HepG2 (cell line): ENCODE results near the gene CCDC116. TPM values are rescaled to one million over a fixed set of nuclear protein-coding genes. Genes with fewer than 3 reads are reported as not detected.

Experiments
- BRF2 ChIP-seq: sonication (generic); formaldehyde crosslinking; IDR thresholded peaks from 2 replicates; pipeline ENCODE4 v1.8.1; 2022; ENCODE audit warnings: mild to moderate bottlenecking, missing genetic modification reagents
- HMGA1 ChIP-seq: sonication (generic); formaldehyde crosslinking; conservative IDR thresholded peaks from 2 replicates; pipeline ENCODE4 v1.4.0; 2020; ENCODE audit warnings: missing genetic modification reagents
- JDP2 ChIP-seq: sonication (generic); formaldehyde crosslinking; IDR thresholded peaks from 2 replicates; pipeline ENCODE4 v1.8.1; 2022; ENCODE audit warnings: missing genetic modification reagents, borderline replicate concordance
- KMT2A ChIP-seq: sonication (generic); formaldehyde crosslinking; IDR thresholded peaks from 2 replicates; pipeline ENCODE4 v1.4.0; 2020; ENCODE audit warnings: missing genetic modification reagents
- LBX2 ChIP-seq: sonication (generic); formaldehyde crosslinking; IDR thresholded peaks from 2 replicates; pipeline ENCODE4 v1.5.0; 2020; ENCODE audit warnings: missing genetic modification reagents, mild to moderate bottlenecking, borderline replicate concordance
- MBNL3 ChIP-seq: fragments of 250-450 bp; sonication (Bioruptor Pico); conservative IDR thresholded peaks from 2 replicates; pipeline ENCODE4 v1.8.0; 2022; ENCODE audit warnings: mild to moderate bottlenecking, inconsistent platforms
- USF2 ChIP-seq, 2 experiments: sonication (generic) in 1 of 2; formaldehyde crosslinking in 1 of 2; IDR thresholded peaks; 2 replicates each; pipeline versions ENCODE4 v1.5.1 to v1.6.1; 2011 to 2020; ENCODE audit warnings: borderline replicate concordance in 1 of 2, low read depth in 1 of 2, low read length in 1 of 2, mild to moderate bottlenecking in 1 of 2, missing genetic modification reagents in 1 of 2, moderate library complexity in 1 of 2
- ZNF121 ChIP-seq: sonication (generic); formaldehyde crosslinking; IDR thresholded peaks from 2 replicates; pipeline ENCODE4 v1.5.0; 2020; ENCODE audit warnings: mild to moderate bottlenecking, missing genetic modification reagents
- ZNF143 ChIP-seq: sonication (generic); formaldehyde crosslinking; IDR thresholded peaks from 2 replicates; pipeline ENCODE4 v1.4.0; 2020; ENCODE audit warnings: missing genetic modification reagents
- ZNF232 ChIP-seq: sonication (generic); formaldehyde crosslinking; IDR thresholded peaks from 2 replicates; pipeline ENCODE4 v1.4.0; 2020; ENCODE audit warnings: missing genetic modification reagents, borderline replicate concordance
- ZNF264 ChIP-seq: sonication (generic); formaldehyde crosslinking; IDR thresholded peaks from 2 replicates; pipeline ENCODE4 v1.4.0; 2020; ENCODE audit warnings: missing genetic modification reagents
- ZNF275 ChIP-seq: sonication (generic); formaldehyde crosslinking; IDR thresholded peaks from 2 replicates; pipeline ENCODE4 v1.8.0; 2022; ENCODE audit warnings: missing genetic modification reagents, mild to moderate bottlenecking, inconsistent platforms, borderline replicate concordance
- ZNF33A ChIP-seq: sonication (generic); formaldehyde crosslinking; IDR thresholded peaks from 2 replicates; pipeline ENCODE4 v1.5.1; 2020; ENCODE audit warnings: missing genetic modification reagents, mild to moderate bottlenecking, moderate library complexity, borderline replicate concordance
- ZNF639 ChIP-seq: conservative IDR thresholded peaks from 2 replicates; pipeline ENCODE4 v1.6.1; 2018; ENCODE audit warnings: missing genetic modification reagents
- ZNF746 ChIP-seq: sonication (generic); formaldehyde crosslinking; IDR thresholded peaks from 2 replicates; pipeline ENCODE4 v1.8.0; 2022; ENCODE audit warnings: mild to moderate bottlenecking, missing genetic modification reagents
- ZNF777 ChIP-seq: sonication (generic); formaldehyde crosslinking; IDR thresholded peaks from 2 replicates; pipeline ENCODE4 v1.4.0; 2020; ENCODE audit warnings: missing genetic modification reagents
- ZSCAN29 ChIP-seq: sonication (generic); formaldehyde crosslinking; conservative IDR thresholded peaks from 2 replicates; pipeline ENCODE4 v1.4.0; 2020; ENCODE audit warnings: mild to moderate bottlenecking, missing genetic modification reagents
- ZSCAN30 ChIP-seq: sonication (generic); formaldehyde crosslinking; IDR thresholded peaks from 2 replicates; pipeline ENCODE4 v1.5.0; 2020; ENCODE audit warnings: mild to moderate bottlenecking, missing genetic modification reagents
- polyA plus RNA-seq, 8 experiments: library from polyadenylated mRNA; depleted of rRNA in 3 of 8; stranded (reverse) in 7 of 8; unstranded in 1 of 8; fragments of >200 nt; fragmentation: Illumina TruSeq in 4 of 8; extraction: Trizol in 4 of 8; gene quantifications; 2 replicates each; pipeline versions ENCODE4 v1.2.1 to v1.2.3, GENCODE V29; 2011 to 2016; ENCODE audit warnings: low read depth in 4 of 8, missing spikeins in 1 of 8, mixed read lengths in 1 of 8; ENCODE audit not compliant: insufficient read depth in 1 of 8
- total RNA-seq, 5 experiments: library from RNA; depleted of rRNA; stranded (reverse); fragments of >200 nt; fragmentation: Illumina TruSeq; extraction: Trizol; gene quantifications; 2 replicates each; pipeline ENCODE4 v1.2.3, GENCODE V29; 2016; ENCODE audit warnings: low read depth in 1 of 5

Gene CCDC116
- total and polyA plus RNA-seq, 2 of the 13 experiments (the other 11 are each of a cell fraction or from before 2014, with no cell fraction given), result 0.15 to 0.33 TPM

GRCh38 chr22:21629255-21630149 lies 3.1 kb upstream of the CCDC116 start, which contains the start of gene YDJC (continued):
- TF ChIP-seq LBX2 (CRISPR knock-in tag) (peak; percentile 53; the same call in 1 of the 2 replicates), ZNF232 (CRISPR knock-in tag) (peak; percentile 96), HMGA1 (CRISPR knock-in tag) (no peak), KMT2A (CRISPR knock-in tag) (peak; percentile 57; the same call in 1 of the 2 replicates), ZNF639 (CRISPR knock-in tag) (peak; percentile 67), BRF2 (CRISPR knock-in tag) (peak; percentile 65), ZNF33A (no peak), USF2 (IDR thresholded peaks at IDR 0.05; ENCODE audit: low read depth, low read length) (no peak), USF2 (CRISPR knock-in tag; IDR thresholded peaks at IDR 0.05; ENCODE audit: borderline replicate concordance) (0 out of 2 replicates have a peak, but pooled peaks have one; percentile 35), ZNF746 (peak; percentile 80; the same call in 1 of the 2 replicates), ZSCAN29 (CRISPR knock-in tag) (peak; percentile 86; the same call in 1 of the 2 replicates), MBNL3 (no peak), ZNF264 (CRISPR knock-in tag) (peak; percentile 88; the same call in 1 of the 2 replicates), ZNF143 (CRISPR knock-in tag) (peak; percentile 66), ZSCAN30 (CRISPR knock-in tag) (peak; percentile 89; the same call in 1 of the 2 replicates), ZNF275 (CRISPR knock-in tag) (peak; percentile 66; the same call in 1 of the 2 replicates), ZNF121 (CRISPR knock-in tag) (peak; percentile 62; the same call in 1 of the 2 replicates), JDP2 (peak; percentile 73; the same call in 1 of the 2 replicates), ZNF777 (CRISPR knock-in tag) (peak; percentile 35)
